ENCODE data around the gene TEAD4.
A peak's percentile ranks its signal among the peaks of the same experiment; 100 is the strongest.

DNA sequence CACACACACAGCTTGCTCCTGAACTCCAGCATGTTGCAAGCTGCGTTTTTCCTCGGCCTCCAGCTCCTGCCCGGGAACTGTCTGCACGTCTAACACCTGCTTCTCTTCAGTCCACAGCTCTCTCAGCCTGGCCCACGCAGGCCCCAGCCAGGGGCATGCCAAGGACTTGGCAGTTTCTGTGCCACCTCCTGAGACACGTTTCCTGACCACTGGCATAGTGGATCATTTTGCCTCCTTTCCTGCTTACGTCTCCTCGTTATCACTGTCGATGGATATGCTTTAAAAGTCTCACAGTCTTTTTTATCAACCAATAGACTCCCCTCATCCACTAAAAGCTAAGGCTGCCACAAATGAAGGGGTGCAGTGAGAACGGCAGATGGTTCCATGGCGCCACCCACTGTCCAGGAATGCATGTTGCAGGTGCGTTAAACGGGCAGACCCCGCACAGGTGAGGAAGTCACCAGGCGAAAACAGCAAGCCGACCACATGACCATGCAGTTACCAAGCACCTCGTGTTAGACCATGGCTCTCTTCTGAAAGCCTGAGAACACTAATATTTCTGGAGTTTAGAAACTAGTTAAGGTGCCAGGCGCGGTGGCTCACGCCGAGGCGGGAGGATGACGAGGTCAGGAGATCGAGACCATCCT, 14.7 kb upstream of the TEAD4 start:
- TF ChIP-seq, protein P1, sequence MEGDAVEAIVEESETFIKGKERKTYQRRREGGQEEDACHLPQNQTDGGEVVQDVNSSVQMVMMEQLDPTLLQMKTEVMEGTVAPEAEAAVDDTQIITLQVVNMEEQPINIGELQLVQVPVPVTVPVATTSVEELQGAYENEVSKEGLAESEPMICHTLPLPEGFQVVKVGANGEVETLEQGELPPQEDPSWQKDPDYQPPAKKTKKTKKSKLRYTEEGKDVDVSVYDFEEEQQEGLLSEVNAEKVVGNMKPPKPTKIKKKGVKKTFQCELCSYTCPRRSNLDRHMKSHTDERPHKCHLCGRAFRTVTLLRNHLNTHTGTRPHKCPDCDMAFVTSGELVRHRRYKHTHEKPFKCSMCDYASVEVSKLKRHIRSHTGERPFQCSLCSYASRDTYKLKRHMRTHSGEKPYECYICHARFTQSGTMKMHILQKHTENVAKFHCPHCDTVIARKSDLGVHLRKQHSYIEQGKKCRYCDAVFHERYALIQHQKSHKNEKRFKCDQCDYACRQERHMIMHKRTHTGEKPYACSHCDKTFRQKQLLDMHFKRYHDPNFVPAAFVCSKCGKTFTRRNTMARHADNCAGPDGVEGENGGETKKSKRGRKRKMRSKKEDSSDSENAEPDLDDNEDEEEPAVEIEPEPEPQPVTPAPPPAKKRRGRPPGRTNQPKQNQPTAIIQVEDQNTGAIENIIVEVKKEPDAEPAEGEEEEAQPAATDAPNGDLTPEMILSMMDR (IDR thresholded peaks at IDR 0.05) = peak; percentile 46 to 66 (median 58)
- TF ChIP-seq POLR2A (IDR thresholded peaks at IDR 0.05) = no peak
